Erythroblast (primary cell): ENCODE results near the gene SLC9A4.

ENCODE experiments used
- GATA1 ChIP-seq: IDR thresholded peaks from 2 replicates; pipeline ENCODE4 v1.6.1; 2011; ENCODE audit warnings: low read depth, mild to moderate bottlenecking, control low read depth, low read length, moderate library complexity
- POLR2A ChIP-seq: IDR thresholded peaks from 2 replicates; pipeline ENCODE4 v1.6.1; 2011; ENCODE audit warnings: mild to moderate bottlenecking, low read length

DNA sequence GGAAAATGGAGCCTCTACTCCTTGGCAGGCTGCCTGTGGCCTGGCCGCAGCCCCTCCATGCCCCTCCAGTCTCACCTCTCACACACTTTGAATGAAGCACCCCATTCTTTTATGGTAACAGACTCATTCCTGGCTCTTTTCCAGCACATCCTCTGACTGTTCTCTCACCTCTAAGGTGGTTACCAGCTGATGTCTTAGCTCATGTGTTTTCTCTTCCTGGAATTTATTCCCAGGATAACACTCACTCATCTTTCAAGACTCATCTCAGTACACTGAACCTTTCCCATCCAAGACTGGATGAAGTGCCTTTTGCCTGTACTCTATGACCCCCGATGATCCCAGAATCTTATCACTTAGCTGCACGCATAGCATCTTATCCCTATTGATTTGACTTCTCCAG, 50.6 kb downstream of the SLC9A4 start:
- TF ChIP-seq POLR2A = no peak
- no peak for TF ChIP-seq GATA1
